LHCN-M2 (cell line): Measurements from ENCODE around the gene OR2F1. TPM values are rescaled to one million over a fixed set of nuclear protein-coding genes. Genes with fewer than 3 reads are reported as not detected.

Experiments
- DNase-seq: peaks from one replicate; pipeline ENCODE4 v3.0.0-alpha.2; 2012; ENCODE audit warnings: low read depth
- total RNA-seq: library from RNA; depleted of rRNA; stranded (reverse); fragments of >200 nt; gene quantifications from 2 replicates; pipeline ENCODE4 v1.2.3, GENCODE V29; 2014

The OR2F1 gene
- total RNA-seq, 1 experiment from 2014 or later = not detected

DNA sequence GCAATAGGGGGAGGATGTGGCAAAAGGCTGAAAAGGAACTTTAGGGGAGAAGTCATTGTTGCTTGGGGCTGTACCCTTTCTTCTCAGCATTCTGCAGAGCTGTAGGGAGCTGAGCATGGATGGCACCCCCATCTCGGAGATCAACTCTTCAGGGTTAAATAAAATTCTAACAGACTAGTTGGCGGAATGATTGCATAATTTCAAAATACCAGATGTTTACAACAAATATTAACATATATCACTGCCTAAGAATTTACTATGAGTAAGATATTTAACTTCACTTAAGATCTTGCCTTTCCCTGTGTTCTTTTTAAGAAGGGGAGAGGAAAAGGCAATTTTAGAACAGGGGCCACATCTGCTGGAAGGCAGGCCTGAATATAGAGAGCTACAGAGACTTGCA is 509 bp upstream of the OR2F1 start:
- DNase-seq = no peak

GRCh38 chr7:143958781-143959180 is 4.1 kb downstream of the OR2F1 start:
- peak; percentile 13 for DNase-seq

DNA sequence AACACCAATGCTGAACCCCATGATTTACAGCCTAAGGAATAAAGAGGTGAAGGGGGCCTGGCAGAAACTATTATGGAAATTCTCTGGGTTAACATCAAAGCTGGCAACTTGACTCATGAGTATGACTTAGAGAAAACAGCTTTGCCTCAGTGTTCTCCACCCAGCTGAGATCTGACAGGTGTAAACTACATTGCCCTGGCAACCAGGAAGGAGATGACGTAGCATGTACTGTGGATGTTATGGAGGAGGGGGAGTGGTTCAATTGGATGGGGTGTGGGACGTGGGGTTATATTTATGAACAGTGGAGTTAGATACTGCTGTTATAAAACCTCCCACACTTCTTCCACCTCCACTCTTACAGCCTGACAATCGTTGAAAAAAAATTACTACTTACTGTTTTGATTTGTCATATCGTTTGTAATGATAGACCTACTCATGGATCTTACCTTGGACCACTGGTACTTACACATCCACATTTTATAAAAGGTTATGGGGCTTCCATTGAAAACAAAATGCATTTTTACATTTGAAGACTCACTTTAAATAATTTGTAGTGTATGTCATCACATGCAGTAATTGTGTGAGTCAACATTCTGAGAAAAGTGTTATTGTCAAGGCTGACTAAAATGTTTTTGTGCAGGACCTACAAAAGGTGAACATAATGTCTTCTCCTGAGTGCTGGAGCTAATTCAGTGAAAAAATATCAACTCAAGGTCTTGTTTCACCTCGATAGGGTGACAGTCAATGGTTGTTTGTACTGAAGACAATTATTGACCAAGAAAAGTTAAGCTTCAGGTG is 6.4 kb downstream of the OR2F1 start:
- peak; percentile 19 for DNase-seq

GRCh38 chr7:143965280-143965679 is 10.6 kb downstream of the OR2F1 start:
- no peak for DNase-seq

GRCh38 chr7:143967398-143967797 is 12.8 kb downstream of the OR2F1 start:
- no peak for DNase-seq

GRCh38 chr7:143973870-143974416 is 19.3 kb downstream of the OR2F1 start:
- DNase-seq = no peak

GRCh38 chr7:143974459-143974858 is 19.8 kb downstream of the OR2F1 start:
- DNase-seq = no peak

GRCh38 chr7:143975617-143976016 is 21.0 kb downstream of the OR2F1 start:
- DNase-seq = peak; percentile 55

DNA sequence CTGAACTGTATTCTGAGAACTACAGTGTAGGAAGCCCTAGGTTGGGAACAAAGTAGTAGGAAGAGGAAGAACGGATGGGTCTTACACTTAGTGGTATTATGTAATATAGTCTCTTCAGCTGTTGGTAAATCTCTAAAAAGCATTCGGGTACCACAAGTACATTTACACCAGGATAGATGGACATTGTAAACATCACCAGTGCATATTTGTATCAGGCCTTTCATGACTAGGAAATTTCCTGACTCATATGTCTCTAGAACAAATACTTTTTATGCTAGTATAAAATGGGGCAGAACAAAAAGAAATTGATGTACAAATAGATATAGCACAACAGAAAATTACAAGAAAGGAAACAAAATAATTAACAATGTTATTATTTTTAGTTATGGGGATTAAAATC is 23.9 kb downstream of the OR2F1 start:
- DNase-seq = peak; percentile 92

GRCh38 chr7:143979359-143979758 is 24.7 kb downstream of the OR2F1 start:
- peak; percentile 95 for DNase-seq

DNA sequence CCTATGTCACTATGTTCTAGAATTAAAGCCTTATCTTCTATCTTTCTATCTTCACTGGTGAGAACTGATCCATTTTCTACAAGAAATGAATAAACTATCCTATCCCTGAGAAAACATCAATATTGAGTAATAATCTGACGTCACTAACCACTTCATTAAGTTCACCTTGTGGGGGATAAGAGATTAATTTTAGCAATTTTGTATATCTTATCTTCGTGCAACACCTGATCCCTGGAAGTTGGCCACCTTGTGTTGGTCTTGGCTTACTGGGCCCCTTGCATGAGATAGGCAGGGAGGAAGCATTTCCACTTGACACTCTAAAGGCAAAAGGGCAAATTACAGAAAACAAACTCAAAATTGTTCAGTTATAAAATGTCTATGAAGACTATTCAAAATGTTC is 25.4 kb downstream of the OR2F1 start:
- no peak for DNase-seq

- DNase-seq = no peak
These were observed 26.3 kb downstream of the OR2F1 start for GRCh38 chr7:143980746-143981510.

- no peak for DNase-seq
These were observed 29.3 kb downstream of the OR2F1 start for GRCh38 chr7:143983960-143984359.

DNA sequence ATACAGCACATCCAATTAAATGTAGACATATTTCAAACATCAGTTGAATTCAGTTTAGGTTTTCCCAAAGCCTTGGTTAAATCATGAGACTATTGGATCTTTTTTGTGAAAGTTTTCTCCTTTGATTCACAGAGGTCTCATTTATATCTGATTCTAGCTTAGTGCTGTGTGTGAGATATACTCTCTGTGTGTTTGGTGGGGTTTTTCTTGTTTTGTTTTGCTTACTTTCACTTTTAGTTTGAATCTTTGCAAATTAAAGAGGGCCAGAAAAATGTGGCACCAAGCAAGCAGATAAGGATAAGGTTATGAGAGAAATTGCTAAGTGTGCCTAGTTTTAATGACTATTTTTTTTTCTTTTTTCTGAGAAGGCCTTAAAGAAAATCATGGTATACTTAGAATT is 32.9 kb downstream of the OR2F1 start:
- no peak for DNase-seq

GRCh38 chr7:143988976-143989745 is 34.5 kb downstream of the OR2F1 start:
- DNase-seq = no peak

DNA sequence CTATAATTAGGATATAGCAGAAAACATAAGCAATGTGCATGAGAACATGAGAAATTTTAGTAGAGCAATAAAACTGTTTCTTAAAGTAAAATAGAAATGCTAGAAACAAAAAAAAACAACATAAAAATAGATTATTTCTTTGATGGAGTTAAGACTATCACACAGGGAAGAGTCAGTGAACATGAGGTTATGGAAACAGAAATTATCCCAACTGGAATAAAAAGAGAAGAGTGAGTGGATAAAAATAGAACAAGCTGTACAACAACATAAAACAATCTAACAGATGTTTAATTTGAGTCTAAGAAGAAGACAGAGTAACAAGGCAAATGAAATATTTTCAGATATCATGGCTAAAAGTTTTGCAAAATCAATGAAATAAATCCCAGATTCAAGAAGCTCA is 38.0 kb downstream of the OR2F1 start:
- no peak for DNase-seq

DNA sequence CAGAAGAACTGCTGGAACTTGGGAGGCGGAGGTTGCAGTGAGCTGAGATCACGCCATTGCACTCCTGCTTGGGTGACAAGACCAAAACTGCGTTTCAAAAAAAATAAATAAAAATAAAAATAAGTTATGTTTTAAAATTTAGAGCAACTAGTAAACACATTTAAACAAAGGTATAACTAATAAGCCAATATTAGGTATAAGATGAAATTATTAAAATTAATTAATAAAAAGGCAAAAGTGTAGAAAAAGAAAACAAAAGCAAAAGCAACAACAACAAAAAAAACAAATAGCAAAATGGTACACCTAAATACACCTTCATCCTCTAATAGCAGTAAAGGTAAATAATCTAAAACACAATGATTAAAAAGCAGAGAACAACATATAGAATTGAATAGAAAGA is 39.3 kb downstream of the OR2F1 start:
- no peak for DNase-seq

- DNase-seq = no peak
These were observed 45.4 kb downstream of the OR2F1 start, which contains the start of gene OR6B1 for GRCh38 chr7:144000020-144000419. OR6B1 (plus strand) TSS chr7:144000320; CDS start chr7:144003997, 3,677 bp downstream.

- no peak for DNase-seq
These were observed 46.9 kb downstream of the OR2F1 start for GRCh38 chr7:144001543-144001942.

GRCh38 chr7:144004703-144005102 is 50.1 kb downstream of the OR2F1 start:
- DNase-seq = no peak

DNA sequence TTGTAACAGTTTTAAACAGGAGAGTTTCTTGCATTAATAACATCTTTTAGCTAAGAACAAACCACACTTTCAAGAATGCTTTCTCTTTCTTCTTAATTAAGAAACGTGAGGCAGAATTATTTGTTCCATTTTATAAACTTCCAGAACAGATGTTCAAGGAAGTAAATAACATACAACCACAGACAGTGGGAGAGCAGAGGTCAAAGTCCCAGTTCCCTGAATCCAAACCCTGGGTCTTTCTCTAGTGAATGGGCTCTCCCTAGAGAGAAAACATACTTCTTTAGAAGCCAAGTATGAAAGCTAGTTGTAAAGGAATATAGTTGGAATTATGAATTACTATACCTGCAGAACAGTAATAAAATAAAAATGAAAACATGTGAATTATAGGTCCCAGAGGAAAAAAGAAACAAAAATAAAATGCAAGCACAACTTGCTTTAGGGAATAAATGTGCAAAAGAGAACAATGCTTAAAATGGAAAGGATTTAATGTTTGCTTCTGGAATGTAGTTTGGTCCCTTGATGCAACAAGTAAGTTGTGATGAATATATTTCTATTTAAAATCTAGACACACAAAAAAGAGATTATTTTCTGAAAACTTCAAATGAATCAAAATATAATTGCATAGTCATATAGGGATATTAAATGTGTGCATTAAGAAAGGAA is 51.5 kb downstream of the OR2F1 start:
- DNase-seq = peak; percentile 50
